Thyroid gland (tissue), 4 donors: Measurements from ENCODE around the gene RNF214.

Source experiments
- CTCF ChIP-seq, 6 experiments: fragments of 200-600 bp in 3 of 6; fragments of 450-650 bp in 3 of 6; sonication (generic) in 3 of 6; IDR thresholded peaks; one replicate each; pipeline ENCODE4 v1.5.1; 2016 to 2019; ENCODE audit warnings: antibody characterized with exemption in 6 of 6, mild to moderate bottlenecking in 2 of 6, inconsistent platforms in 1 of 6, moderate library complexity in 1 of 6
- POLR2A ChIP-seq, 2 donors: fragments of 450-650 bp; IDR thresholded peaks; one replicate each; pipeline ENCODE4 v1.6.1; 2017; ENCODE audit warnings: antibody characterized with exemption in 2 of 2, mild to moderate bottlenecking in 2 of 2, moderate library complexity in 1 of 2

- TF ChIP-seq CTCF (IDR thresholded peaks at IDR 0.05): no peak
- no peak for TF ChIP-seq POLR2A (IDR thresholded peaks at IDR 0.05)
Measured at GRCh38 chr11:117305145-117305544, 72.7 kb downstream of the RNF214 start.
